Measurements from ENCODE around the gene DMAC2. TPM values are rescaled to one million over a fixed set of nuclear protein-coding genes. Genes with fewer than 3 reads are reported as not detected.
"Not testable (repeated sequence)": the region's sequence is repeated elsewhere in the genome, so short reads cannot be mapped to it uniquely, and the experiment has no call there.

The DMAC2 gene
- total and polyA plus RNA-seq, 2 donors from 2014 or later = 43.9 to 73.9 TPM

DNA sequence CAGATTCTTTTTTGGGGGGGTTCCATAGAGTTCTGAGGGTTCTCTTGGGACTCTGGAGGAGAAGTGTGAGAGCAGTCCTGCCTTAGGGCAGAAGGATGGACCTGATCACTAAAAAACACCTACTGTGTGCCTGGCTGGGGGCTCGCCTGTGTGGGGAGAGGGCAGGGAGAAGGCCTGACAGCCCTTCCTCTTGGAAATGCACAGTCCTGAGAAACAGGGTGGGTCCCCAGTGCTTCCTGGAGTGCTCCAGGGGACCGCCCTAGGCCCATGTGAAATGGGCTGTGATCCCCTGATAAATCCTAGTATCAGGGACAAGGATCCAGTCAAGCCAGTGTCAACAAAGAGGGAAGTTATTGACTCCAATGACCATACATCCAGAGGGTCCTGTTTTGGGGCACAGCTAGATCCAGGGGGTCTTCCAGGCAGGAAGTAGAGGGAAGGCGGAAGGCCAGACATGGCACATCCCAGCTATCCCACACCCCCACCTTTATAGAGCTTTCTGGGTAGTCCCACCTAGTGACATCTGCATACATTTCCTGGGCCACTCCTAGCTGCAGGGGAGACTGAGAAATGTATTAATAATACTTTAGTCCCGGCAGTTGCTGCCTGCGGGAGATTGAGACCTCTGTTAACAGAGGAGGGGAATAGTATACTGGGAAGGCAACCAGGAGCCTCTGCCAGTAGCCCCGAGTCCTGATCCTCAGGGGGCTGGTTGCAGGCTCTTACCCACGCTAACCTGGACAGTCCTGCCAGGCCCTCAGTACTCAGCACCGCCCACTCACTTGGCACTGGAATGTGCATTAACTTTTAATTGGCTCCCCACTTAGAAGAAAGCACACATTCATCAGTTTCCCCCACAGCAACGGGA is 28.4 kb downstream of the DMAC2 start:
- peaks cover 0 to 8% (median 0%) of the 10 kb centered on the region in 3 donors for H3K4me1 ChIP-seq (ENCODE audit: control insufficient read depth in 2 of 3, insufficient read depth in 2 of 3, low read depth in 1 of 3, low read length in 3 of 3)
- no peak overlapping the region for H3K4me3 ChIP-seq (ENCODE audit: low read length in 3 of 3)
- H3K9me3 ChIP-seq (ENCODE audit: control insufficient read depth in 2 of 3, insufficient read depth in 1 of 3, low read length in 3 of 3) = no peaks in the 10 kb centered on the region
- peaks cover 0 to 31% (median 18%) of the 10 kb centered on the region in 3 donors for H3K36me3 ChIP-seq (ENCODE audit: control insufficient read depth in 2 of 3, insufficient read depth in 3 of 3, low read length in 3 of 3)
- TF ChIP-seq CTCF (IDR thresholded peaks at IDR 0.05; ENCODE audit: borderline replicate concordance, extremely low read depth, insufficient read depth) = no peak
- intact Hi-C loops (cut with DNase I) = no loop called here
- H3K27me3 ChIP-seq (ENCODE audit: control insufficient read depth, insufficient read depth, low read length) = no peaks in the 10 kb centered on the region
- no peak for DNase-seq
- no peak overlapping the region for H3K27ac ChIP-seq (ENCODE audit: low read depth in 2 of 2, low read length in 2 of 2)
- H3K9ac ChIP-seq (ENCODE audit: low read length in 3 of 3) = no peak overlapping the region
- no peak for FAIRE-seq

GRCh38 chr19:41410336-41411054 is 29.2 kb downstream of the DMAC2 start:
- no peak for DNase-seq
- intact Hi-C loops (cut with DNase I) = no loop called here
- Histone ChIP-seq H3K27ac (ENCODE audit: low read depth in 2 of 2, low read length in 2 of 2) (peak overlapping the region in 1 of 2 donors; percentile 63), H3K36me3 (ENCODE audit: control insufficient read depth in 2 of 3, insufficient read depth in 3 of 3, low read length in 3 of 3) (peaks cover 0 to 29% (median 15%) of the 10 kb centered on the region in 3 donors), H3K4me1 (ENCODE audit: control insufficient read depth in 2 of 3, insufficient read depth in 2 of 3, low read depth in 1 of 3, low read length in 3 of 3) (peaks cover 0 to 8% (median 0%) of the 10 kb centered on the region in 3 donors), H3K4me3 (ENCODE audit: low read length in 3 of 3) (no peak overlapping the region), H3K9me3 (ENCODE audit: control insufficient read depth in 2 of 3, insufficient read depth in 1 of 3, low read length in 3 of 3) (no peaks in the 10 kb centered on the region), H3K9ac (ENCODE audit: low read length in 3 of 3) (no peak overlapping the region), H3K27me3 (ENCODE audit: control insufficient read depth, insufficient read depth, low read length) (no peaks in the 10 kb centered on the region)
- TF ChIP-seq CTCF (IDR thresholded peaks at IDR 0.05; ENCODE audit: borderline replicate concordance, extremely low read depth, insufficient read depth) = no peak
- no peak for FAIRE-seq

- Histone ChIP-seq H3K27ac (ENCODE audit: low read depth in 2 of 2, low read length in 2 of 2) (peak overlapping the region; percentile 1 to 59), H3K4me1 (ENCODE audit: control insufficient read depth in 2 of 3, insufficient read depth in 2 of 3, low read depth in 1 of 3, low read length in 3 of 3) (peaks cover 0 to 8% (median 0%) of the 10 kb centered on the region in 3 donors), H3K36me3 (ENCODE audit: control insufficient read depth in 2 of 3, insufficient read depth in 3 of 3, low read length in 3 of 3) (peaks cover 0 to 17% (median 8%) of the 10 kb centered on the region in 3 donors), H3K9me3 (ENCODE audit: control insufficient read depth in 2 of 3, insufficient read depth in 1 of 3, low read length in 3 of 3) (no peaks in the 10 kb centered on the region), H3K9ac (ENCODE audit: low read length in 3 of 3) (no peak overlapping the region), H3K27me3 (ENCODE audit: control insufficient read depth, insufficient read depth, low read length) (no peaks in the 10 kb centered on the region), H3K4me3 (ENCODE audit: low read length in 3 of 3) (no peak overlapping the region)
- DNase-seq (no peak), FAIRE-seq (no peak)
- intact Hi-C loops (cut with DNase I) = no loop called here
- no peak for TF ChIP-seq CTCF (IDR thresholded peaks at IDR 0.05; ENCODE audit: borderline replicate concordance, extremely low read depth, insufficient read depth)
Observed at GRCh38 chr19:41409288-41409687, 30.4 kb downstream of the DMAC2 start.

GRCh38 chr19:41408846-41409245 is 30.9 kb downstream of the DMAC2 start:
- H3K9me3 ChIP-seq (ENCODE audit: control insufficient read depth in 2 of 3, insufficient read depth in 1 of 3, low read length in 3 of 3); DNase-seq; H3K9ac ChIP-seq (ENCODE audit: low read length in 3 of 3); intact Hi-C loops (cut with DNase I); FAIRE-seq; H3K27me3 ChIP-seq (ENCODE audit: control insufficient read depth, insufficient read depth, low read length); H3K4me1 ChIP-seq (ENCODE audit: control insufficient read depth in 2 of 3, insufficient read depth in 2 of 3, low read depth in 1 of 3, low read length in 3 of 3); H3K4me3 ChIP-seq (ENCODE audit: low read length in 3 of 3): not testable (repeated sequence)
- Histone ChIP-seq H3K27ac (ENCODE audit: low read depth in 2 of 2, low read length in 2 of 2) (peak overlapping the region; percentile 1 to 59), H3K36me3 (ENCODE audit: control insufficient read depth in 2 of 3, insufficient read depth in 3 of 3, low read length in 3 of 3) (peaks cover 0 to 13% (median 4%) of the 10 kb centered on the region in 3 donors)

All from kidney (tissue), 14 donors.